CD4-positive, CD25-positive, alpha-beta regulatory T cell (primary cell): ENCODE measurements around the gene SMIM36. TPM values are rescaled to one million over a fixed set of nuclear protein-coding genes. Genes with fewer than 3 reads are reported as not detected.

Source experiments
- ATAC-seq, 2 donors: fragments of 150-1000 bp; cut with Tn5 transposase; one replicate each; pipeline ENCODE4 v1.10.0; 2021; ENCODE audit warnings: low read depth in 2 of 2, moderate number of reproducible peaks in 2 of 2, moderate library complexity in 1 of 2
- DNase-seq, 3 donors: peaks; one replicate each; pipeline versions ENCODE4 v3.0.0 to v3.0.0-alpha.2; 2012 to 2022; ENCODE audit warnings: mixed read lengths in 1 of 3
- H3K27ac ChIP-seq: one replicate; pipeline ENCODE4 v1.7.0; 2013; ENCODE audit warnings: mild to moderate bottlenecking, low read length; ENCODE audit not compliant: insufficient read depth, poor library complexity, severe bottlenecking
- H3K27me3 ChIP-seq: one replicate; pipeline ENCODE4 v1.7.0; 2013; ENCODE audit warnings: low read length; ENCODE audit not compliant: control insufficient read depth, insufficient read depth
- H3K36me3 ChIP-seq: one replicate; pipeline ENCODE4 v1.7.0; 2013; ENCODE audit warnings: mild to moderate bottlenecking, low read length, moderate library complexity; ENCODE audit not compliant: control insufficient read depth, insufficient read depth
- H3K4me1 ChIP-seq: 2 replicates; pipeline ENCODE4 v1.7.0; 2013; ENCODE audit warnings: mild to moderate bottlenecking, low read length; ENCODE audit not compliant: insufficient read depth, control insufficient read depth, poor library complexity, severe bottlenecking
- H3K4me3 ChIP-seq: one replicate; pipeline ENCODE4 v1.7.0; 2013; ENCODE audit warnings: low read depth, mild to moderate bottlenecking, low read length, moderate library complexity
- H3K9me3 ChIP-seq, 2 experiments: 1 replicate in 1 of 2; 2 replicates in 1 of 2; pipeline ENCODE4 v1.7.0; 2013; ENCODE audit warnings: low read length in 2 of 2, mild to moderate bottlenecking in 1 of 2, moderate library complexity in 1 of 2; ENCODE audit not compliant: control insufficient read depth in 2 of 2
- H3K27ac Mint-ChIP-seq, 3 donors: one replicate each; pipeline ENCODE4 v1.8.0; 2020 to 2022; ENCODE audit warnings: mild to moderate bottlenecking in 3 of 3, mixed read lengths in 3 of 3, moderate library complexity in 2 of 3
- H3K27me3 Mint-ChIP-seq: one replicate; pipeline ENCODE4 v1.8.0; 2022; ENCODE audit warnings: mild to moderate bottlenecking, mixed read lengths
- H3K36me3 Mint-ChIP-seq: one replicate; pipeline ENCODE4 v1.8.0; 2020; ENCODE audit warnings: mixed read lengths
- H3K4me1 Mint-ChIP-seq, 4 donors: one replicate each; pipeline ENCODE4 v1.8.0; 2020 to 2022; ENCODE audit warnings: mixed read lengths in 4 of 4, mild to moderate bottlenecking in 1 of 4
- H3K4me3 Mint-ChIP-seq, 4 donors: one replicate each; pipeline ENCODE4 v1.8.0; 2020 to 2022; ENCODE audit warnings: mild to moderate bottlenecking in 4 of 4, mixed read lengths in 4 of 4, moderate library complexity in 3 of 4
- H3K9me3 Mint-ChIP-seq, 7 donors: one replicate each; pipeline ENCODE4 v1.8.0; 2020 to 2022; ENCODE audit warnings: mixed read lengths in 7 of 7, mild to moderate bottlenecking in 3 of 7, moderate library complexity in 2 of 7
- polyA plus RNA-seq, 4 donors: library from polyadenylated mRNA; unstranded; fragments of 300-500 nt; fragmentation: Illumina TruSeq; gene quantifications; one replicate each; pipeline ENCODE4 v1.2.3, GENCODE V29; 2021
- total RNA-seq: library from RNA; stranded (reverse); gene quantifications from one replicate; pipeline ENCODE4 v1.2.3, GENCODE V29; 2022

The SMIM36 gene
- total and polyA plus RNA-seq, 5 donors from 2014 or later: not detected

DNA sequence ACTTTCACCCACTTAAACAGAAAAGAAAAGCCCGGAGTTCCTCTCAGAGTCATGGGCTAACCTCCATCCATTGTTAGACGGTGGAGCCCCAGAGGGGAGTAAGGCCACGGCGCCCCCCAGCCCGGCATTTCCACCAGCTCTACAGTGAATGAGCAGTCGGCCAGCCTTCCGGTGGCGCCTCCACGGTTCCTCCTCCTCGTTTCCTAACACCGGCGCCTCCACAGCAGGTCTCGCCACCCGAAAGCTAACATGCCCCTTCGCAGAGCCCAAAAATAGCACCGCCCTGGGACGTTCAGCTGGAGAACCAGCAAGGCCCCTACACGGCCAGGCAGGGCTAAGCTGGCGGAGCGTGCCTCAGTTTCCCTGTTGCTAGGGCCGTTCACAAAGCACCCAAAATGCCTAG, 90.5 kb downstream of the SMIM36 start:
- no peaks in the 10 kb centered on the region for H3K9me3 ChIP-seq
- DNase-seq (peak; percentile 27 to 66 (median 29)), ATAC-seq (no peak)
- Mint-ChIP-seq H3K27ac (peak overlapping the region; percentile 88 to 98 (median 96)), H3K27me3 (peaks cover 22% of the 10 kb centered on the region), H3K4me3 (peak overlapping the region; percentile 91 to 98 (median 92)), H3K36me3 (no peaks in the 10 kb centered on the region), H3K9me3 (peaks cover 0 to 2% (median 0%) of the 10 kb centered on the region in 7 donors), H3K4me1 (peaks cover 37 to 48% (median 41%) of the 10 kb centered on the region in 4 donors)
- H3K4me3 ChIP-seq: peak overlapping the region; percentile 86
- no peaks in the 10 kb centered on the region for H3K36me3 ChIP-seq
- peak overlapping the region; percentile 73 for H3K27ac ChIP-seq
- peaks cover 33% of the 10 kb centered on the region for H3K4me1 ChIP-seq
- peaks cover 19% of the 10 kb centered on the region for H3K27me3 ChIP-seq

- peak overlapping the region; percentile 86 for H3K4me3 ChIP-seq
- peaks cover 17% of the 10 kb centered on the region for H3K27me3 ChIP-seq
- H3K36me3 Mint-ChIP-seq: no peaks in the 10 kb centered on the region
- ATAC-seq (peak; percentile 56 to 57), DNase-seq (peak in 2 of 3 donors; percentile 47 to 94)
- H3K9me3 ChIP-seq: no peaks in the 10 kb centered on the region
- H3K4me3 Mint-ChIP-seq: peak overlapping the region; percentile 91 to 98 (median 92)
- peak overlapping the region; percentile 88 to 98 (median 96) for H3K27ac Mint-ChIP-seq
- H3K9me3 Mint-ChIP-seq: peaks cover 0 to 2% (median 0%) of the 10 kb centered on the region in 7 donors
- H3K27ac ChIP-seq: peak overlapping the region; percentile 73
- peaks cover 37 to 50% (median 42%) of the 10 kb centered on the region in 4 donors for H3K4me1 Mint-ChIP-seq
- peaks cover 33% of the 10 kb centered on the region for H3K4me1 ChIP-seq
- H3K27me3 Mint-ChIP-seq: peaks cover 17% of the 10 kb centered on the region
- H3K36me3 ChIP-seq: no peaks in the 10 kb centered on the region
These were observed 91.0 kb downstream of the SMIM36 start for GRCh38 chr17:55420067-55420775.

DNA sequence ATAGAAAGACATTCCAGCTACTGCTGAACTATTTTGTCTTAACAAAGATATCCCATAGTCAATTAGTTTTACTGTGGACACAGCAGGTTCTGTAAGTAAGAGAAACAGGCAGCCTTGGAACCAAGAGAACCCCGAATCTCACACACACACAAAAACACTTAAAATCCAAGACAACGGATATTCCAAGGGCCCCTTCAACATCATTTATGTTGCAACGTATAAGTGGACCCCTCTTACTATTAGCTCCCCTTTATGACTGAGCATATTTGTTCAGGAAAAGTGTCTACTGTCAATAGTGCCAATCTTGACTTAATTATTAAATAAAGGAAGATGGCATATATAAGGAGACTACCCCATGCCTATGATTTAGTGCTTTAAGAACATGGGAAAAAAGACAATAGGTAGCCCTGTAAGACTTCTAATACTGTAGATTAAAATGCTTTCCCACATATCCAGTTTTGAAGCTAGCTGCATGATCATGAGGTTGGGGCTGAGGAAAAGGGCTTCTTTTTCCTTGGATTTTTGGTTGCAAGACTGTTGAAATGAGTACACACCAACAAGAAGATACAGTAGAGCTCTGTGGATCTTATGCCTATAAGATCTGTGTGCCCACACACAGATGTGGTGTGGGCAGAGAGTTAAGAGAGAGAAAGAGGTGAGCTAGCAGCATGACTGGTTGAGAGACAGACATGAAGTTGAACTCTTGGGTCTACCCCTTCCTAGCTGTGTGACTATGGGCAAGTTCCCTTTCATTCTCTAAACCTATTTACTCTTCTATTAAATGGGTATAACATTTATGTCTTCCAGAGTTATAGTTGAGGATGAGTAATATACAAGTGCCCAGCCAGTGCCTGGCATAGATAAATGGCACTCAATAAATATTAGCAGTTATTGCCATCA, 92.6 kb downstream of the SMIM36 start:
- Mint-ChIP-seq H3K4me3 (peak overlapping the region; percentile 13 to 98 (median 92)), H3K4me1 (peaks cover 45 to 61% (median 48%) of the 10 kb centered on the region in 4 donors), H3K36me3 (peaks cover 5% of the 10 kb centered on the region), H3K27me3 (peaks cover 5% of the 10 kb centered on the region), H3K9me3 (no peaks in the 10 kb centered on the region), H3K27ac (peak overlapping the region; percentile 88 to 98 (median 96))
- no peak for DNase-seq
- Histone ChIP-seq H3K36me3 (peaks cover 5% of the 10 kb centered on the region), H3K27ac (peak overlapping the region; percentile 17), H3K4me3 (no peak overlapping the region), H3K9me3 (no peaks in the 10 kb centered on the region), H3K4me1 (peaks cover 33% of the 10 kb centered on the region), H3K27me3 (peaks cover 7% of the 10 kb centered on the region)
- no peak for ATAC-seq

DNA sequence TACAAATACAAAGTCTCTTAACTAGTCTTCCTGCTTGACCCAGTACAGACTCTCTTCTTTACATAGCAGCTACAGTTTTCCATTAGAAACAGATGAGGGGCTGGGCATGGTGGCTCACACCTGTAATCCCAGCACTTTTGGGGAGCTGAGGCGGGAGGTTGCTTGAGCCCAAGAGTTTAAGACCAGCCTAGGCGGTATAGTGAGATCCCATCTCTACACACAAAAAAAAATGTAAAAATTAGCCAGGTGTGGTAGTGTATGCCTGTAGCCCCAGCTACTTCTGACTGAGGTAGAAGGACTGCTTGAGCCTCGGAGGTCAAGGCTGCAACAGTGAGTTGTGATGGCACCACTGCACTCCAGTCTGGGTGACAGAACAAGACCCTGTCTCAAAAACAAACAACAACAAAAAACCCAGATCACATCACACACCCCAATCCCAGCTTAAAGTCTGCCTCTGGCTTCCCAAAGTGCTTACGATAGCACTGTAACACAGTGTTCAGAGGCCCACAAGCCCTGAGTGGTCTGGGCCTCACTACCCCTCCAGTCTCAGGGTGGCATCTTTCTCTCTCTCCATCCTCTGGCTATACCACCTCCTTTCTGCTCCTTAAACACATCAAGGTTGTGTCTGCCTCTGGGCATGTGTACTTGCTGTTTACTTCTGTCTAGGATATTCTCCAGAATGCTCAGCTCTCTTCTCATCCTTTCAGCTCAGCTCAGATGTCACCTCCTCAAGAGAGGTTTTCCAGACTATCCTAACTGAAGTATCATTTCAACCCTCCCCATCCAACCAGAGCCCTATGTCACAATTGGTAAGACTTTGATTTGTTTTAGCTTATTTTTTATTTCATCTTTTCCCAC, 93.6 kb downstream of the SMIM36 start:
- Histone ChIP-seq H3K27me3 (no peaks in the 10 kb centered on the region), H3K36me3 (peaks cover 10% of the 10 kb centered on the region), H3K27ac (no peak overlapping the region), H3K4me1 (peaks cover 33% of the 10 kb centered on the region), H3K4me3 (no peak overlapping the region), H3K9me3 (no peaks in the 10 kb centered on the region)
- Mint-ChIP-seq H3K36me3 (peaks cover 12% of the 10 kb centered on the region), H3K9me3 (no peaks in the 10 kb centered on the region), H3K4me3 (peak overlapping the region in 1 of 4 donors; percentile 52), H3K27me3 (no peaks in the 10 kb centered on the region), H3K4me1 (peaks cover 45 to 61% (median 48%) of the 10 kb centered on the region in 4 donors), H3K27ac (peak overlapping the region; percentile 67 to 88 (median 79))
- ATAC-seq (no peak), DNase-seq (no peak)

DNA sequence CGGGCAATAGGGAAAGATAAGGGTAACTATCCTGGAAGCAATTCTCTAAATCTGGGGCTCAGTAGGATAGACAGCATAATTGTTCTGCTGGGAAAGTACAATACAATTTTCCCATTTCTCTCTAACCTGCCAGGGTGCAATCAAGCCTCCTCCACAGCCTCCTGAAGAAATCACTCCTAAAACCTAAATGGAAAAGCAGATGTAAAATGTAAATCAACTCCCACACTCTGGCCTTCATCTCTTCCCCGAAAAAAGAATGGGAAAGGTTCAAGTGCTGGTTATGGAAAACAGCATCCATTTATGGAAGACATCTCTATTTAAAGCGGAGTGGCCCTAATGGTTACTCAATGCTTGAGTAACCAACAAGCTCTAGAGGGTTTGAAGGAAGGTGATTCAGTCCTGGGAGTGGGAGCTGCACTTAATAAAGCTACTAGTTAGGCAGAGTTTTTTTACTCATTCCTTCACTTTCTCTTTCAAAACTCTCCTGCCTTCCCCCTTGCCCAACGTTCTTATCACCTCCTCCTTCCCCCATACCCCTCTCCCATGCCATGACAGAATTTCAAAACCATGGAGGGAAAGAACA, 94.7 kb downstream of the SMIM36 start:
- H3K27me3 ChIP-seq: no peaks in the 10 kb centered on the region
- no peaks in the 10 kb centered on the region for H3K27me3 Mint-ChIP-seq
- H3K36me3 ChIP-seq: peaks cover 16% of the 10 kb centered on the region
- H3K4me3 Mint-ChIP-seq: peak overlapping the region in 1 of 4 donors; percentile 76
- no peaks in the 10 kb centered on the region for H3K9me3 Mint-ChIP-seq
- no peak overlapping the region for H3K4me3 ChIP-seq
- no peak for DNase-seq
- peaks cover 18% of the 10 kb centered on the region for H3K36me3 Mint-ChIP-seq
- no peak for ATAC-seq
- H3K27ac Mint-ChIP-seq: peak overlapping the region in 2 of 3 donors; percentile 83 to 86
- no peaks in the 10 kb centered on the region for H3K9me3 ChIP-seq
- peaks cover 29% of the 10 kb centered on the region for H3K4me1 ChIP-seq
- peaks cover 45 to 57% (median 48%) of the 10 kb centered on the region in 4 donors for H3K4me1 Mint-ChIP-seq
- no peak overlapping the region for H3K27ac ChIP-seq

DNA sequence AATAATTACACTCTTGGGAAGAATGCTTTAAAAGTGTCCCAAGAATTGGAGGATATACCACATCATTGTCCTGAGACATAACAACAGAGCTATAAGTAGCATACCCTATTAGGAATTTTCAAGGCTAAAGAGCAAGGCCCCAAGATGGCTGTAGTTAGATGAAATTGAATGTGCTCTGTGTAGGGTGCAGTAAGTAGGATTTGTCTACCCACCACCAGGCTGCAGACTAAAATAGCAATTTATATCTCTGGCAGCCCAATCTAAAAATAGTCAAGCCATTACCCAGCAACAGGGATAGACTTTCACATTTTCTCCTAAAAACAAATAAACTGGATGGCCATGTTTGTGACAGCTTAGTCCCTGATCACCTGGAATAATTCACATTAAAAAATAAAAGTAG, 95.3 kb downstream of the SMIM36 start:
- H3K27me3 Mint-ChIP-seq: no peaks in the 10 kb centered on the region
- Histone ChIP-seq H3K9me3 (no peaks in the 10 kb centered on the region), H3K4me1 (peaks cover 24% of the 10 kb centered on the region), H3K4me3 (no peak overlapping the region), H3K27ac (no peak overlapping the region), H3K36me3 (peaks cover 22% of the 10 kb centered on the region), H3K27me3 (no peaks in the 10 kb centered on the region)
- peaks cover 22% of the 10 kb centered on the region for H3K36me3 Mint-ChIP-seq
- no peak for DNase-seq
- no peaks in the 10 kb centered on the region for H3K9me3 Mint-ChIP-seq
- H3K4me3 Mint-ChIP-seq: peak overlapping the region in 1 of 4 donors; percentile 77
- no peak for ATAC-seq
- peaks cover 45 to 57% (median 48%) of the 10 kb centered on the region in 4 donors for H3K4me1 Mint-ChIP-seq
- H3K27ac Mint-ChIP-seq: no peak overlapping the region

DNA sequence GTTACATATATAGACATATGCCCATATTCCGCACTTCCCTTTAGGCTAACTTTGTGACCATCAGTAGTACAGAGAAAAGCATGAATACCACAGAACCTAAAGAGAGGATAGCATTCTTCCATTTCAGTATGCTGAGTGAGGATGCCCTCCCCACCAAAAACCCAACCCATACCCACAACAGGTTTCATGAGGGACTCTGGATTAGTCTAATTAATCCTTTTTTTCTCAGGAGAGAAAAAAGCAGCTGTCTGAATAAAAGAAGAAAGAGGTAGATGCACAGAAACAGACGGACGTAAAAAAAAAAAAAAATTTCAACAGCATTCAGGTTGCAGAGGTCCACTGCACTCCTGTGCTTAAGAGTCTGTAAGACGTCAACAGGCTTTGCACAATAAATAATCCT, 96.3 kb downstream of the SMIM36 start:
- Mint-ChIP-seq H3K27me3 (no peaks in the 10 kb centered on the region), H3K9me3 (no peaks in the 10 kb centered on the region), H3K27ac (peak overlapping the region in 1 of 3 donors; percentile 10), H3K4me1 (peaks cover 36 to 48% (median 43%) of the 10 kb centered on the region in 4 donors), H3K36me3 (peaks cover 31% of the 10 kb centered on the region), H3K4me3 (no peak overlapping the region)
- Histone ChIP-seq H3K4me3 (no peak overlapping the region), H3K36me3 (peaks cover 32% of the 10 kb centered on the region), H3K9me3 (no peaks in the 10 kb centered on the region), H3K27me3 (no peaks in the 10 kb centered on the region), H3K27ac (no peak overlapping the region), H3K4me1 (peaks cover 13% of the 10 kb centered on the region)
- no peak for DNase-seq
- ATAC-seq: no peak
